Body of pancreas (tissue), 4 donors: ENCODE measurements around the gene ADGRV1. TPM values are rescaled to one million over a fixed set of nuclear protein-coding genes. Genes with fewer than 3 reads are reported as not detected.
"Not testable (repeated sequence)": the region's sequence is repeated elsewhere in the genome, so short reads cannot be mapped to it uniquely, and the experiment has no call there.

ENCODE experiments used
- ATAC-seq: fragments of 150-250 bp; one replicate; pipeline ENCODE4 v1.9.1; 2016
- DNase-seq, 4 donors: peaks; one replicate each; pipeline ENCODE4 v3.0.0-alpha.2; 2019
- H3K27ac ChIP-seq, 4 donors: fragments of 200-600 bp; sonication (generic); 1 replicate in 3 of 4; 2 replicates in 1 of 4; pipeline versions ENCODE4 v1.5.1 to v1.6.1; 2016 to 2019; ENCODE audit warnings: mild to moderate bottlenecking in 1 of 4, mixed read lengths in 1 of 4, moderate library complexity in 1 of 4
- H3K27me3 ChIP-seq, 2 donors: fragments of 200-600 bp; sonication (generic); one replicate each; pipeline ENCODE4 v1.6.0; 2016; ENCODE audit warnings: mild to moderate bottlenecking in 1 of 2
- H3K36me3 ChIP-seq, 2 donors: fragments of 200-600 bp; sonication (generic); replicated peaks in 1 of 2; 2 replicates each; pipeline ENCODE4 v1.5.1; 2016; ENCODE audit warnings: low read depth in 2 of 2; ENCODE audit not compliant: insufficient read depth in 1 of 2
- H3K4me1 ChIP-seq: fragments of 200-600 bp; sonication (generic); one replicate; pipeline ENCODE4 v1.6.0; 2016
- H3K4me3 ChIP-seq, 2 donors: fragments of 200-600 bp; sonication (generic); 1 replicate in 1 of 2; 2 replicates in 1 of 2; pipeline ENCODE4 v1.5.1; 2016 to 2019
- H3K9me3 ChIP-seq, 3 donors: fragments of 200-600 bp; sonication (generic); 1 replicate in 2 of 3; 2 replicates in 1 of 3; pipeline ENCODE4 v1.5.1; 2016
- CTCF ChIP-seq, 7 experiments: fragments of 450-650 bp in 4 of 7; fragments of 200-600 bp in 3 of 7; sonication (generic) in 3 of 7; IDR thresholded peaks; one replicate each; pipeline ENCODE4 v1.5.1; 2016 to 2019; ENCODE audit warnings: antibody characterized with exemption in 7 of 7
- POLR2A ChIP-seq, 3 donors: fragments of 450-650 bp; IDR thresholded peaks; one replicate each; pipeline ENCODE4 v1.6.1; 2016; ENCODE audit warnings: antibody characterized with exemption in 3 of 3, mild to moderate bottlenecking in 2 of 3
- WGBS, 2 donors: methylation state at CpG; one replicate each; pipeline ENCODE4 v1.1.5; 2017; 5-methylcytosine and 5-hydroxymethylcytosine counted together
- intact Hi-C: fragments of 100-400 bp; cut with DNase I; formaldehyde crosslinking; loops from one replicate; pipeline ENCODE4 v1.15.1; 2023
- total RNA-seq, 2 donors: library from RNA; depleted of rRNA; stranded (reverse); fragments of >200 nt; gene quantifications; one replicate each; pipeline ENCODE4 v1.1.0, GENCODE V29; 2016

The ADGRV1 gene
- total RNA-seq, 2 donors from 2014 or later, result 19.2 to 21.4 TPM

GRCh38 chr5:90682278-90682677 lies 123.7 kb downstream of the ADGRV1 start:
- Histone ChIP-seq H3K4me3 (no peak overlapping the region), H3K9me3 (no peaks in the 10 kb centered on the region), H3K4me1 (no peaks in the 10 kb centered on the region), H3K27me3 (no peaks in the 10 kb centered on the region), H3K27ac (no peak overlapping the region), H3K36me3 (no peaks in the 10 kb centered on the region)
- DNase-seq (no peak), ATAC-seq (no peak)
- WGBS, 2 donors, result 87 to 91% methylated on average over 2 of the region's 2 CpGs
- TF ChIP-seq POLR2A (IDR thresholded peaks at IDR 0.05), result no peak
- TF ChIP-seq CTCF (IDR thresholded peaks at IDR 0.05), result no peak
- intact Hi-C loops, result no loop called here

DNA sequence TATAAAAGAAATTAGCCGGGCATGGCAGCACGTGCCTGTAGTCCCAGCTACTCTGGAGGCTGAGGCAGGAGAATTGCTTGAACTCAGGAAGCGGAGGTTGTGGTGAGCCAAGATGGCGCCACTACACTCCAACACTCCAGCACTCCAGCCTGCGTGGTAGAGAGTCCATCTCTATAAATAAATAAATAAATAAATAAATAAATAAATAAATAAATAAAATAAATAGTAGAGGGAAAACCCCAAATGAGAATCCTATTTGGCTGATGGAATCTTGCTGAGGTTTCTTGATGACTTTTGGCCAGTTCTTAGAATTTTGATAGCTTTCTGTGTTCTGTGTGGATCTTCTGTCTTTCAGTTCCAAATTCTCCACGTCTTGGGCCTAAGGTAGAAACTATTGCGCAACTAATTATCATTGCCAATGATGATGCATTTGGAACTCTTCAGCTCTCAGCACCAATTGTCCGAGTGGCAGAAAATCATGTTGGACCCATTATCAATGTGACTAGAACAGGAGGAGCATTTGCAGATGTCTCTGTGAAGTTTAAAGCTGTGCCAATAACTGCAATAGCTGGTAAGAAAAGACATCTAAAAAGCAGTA lies 126.9 kb downstream of the ADGRV1 start:
- WGBS, 2 donors, result 95% methylated on average over 8 of the region's 8 CpGs
- no peak overlapping the region for H3K27ac ChIP-seq
- DNase-seq (no peak), ATAC-seq (no peak)
- no peaks in the 10 kb centered on the region for H3K36me3 ChIP-seq
- H3K4me1 ChIP-seq, result no peaks in the 10 kb centered on the region
- TF ChIP-seq POLR2A (IDR thresholded peaks at IDR 0.05), result no peak
- no peak for TF ChIP-seq CTCF (IDR thresholded peaks at IDR 0.05)
- no peaks in the 10 kb centered on the region for H3K9me3 ChIP-seq
- no peaks in the 10 kb centered on the region for H3K27me3 ChIP-seq
- H3K4me3 ChIP-seq, result no peak overlapping the region
- intact Hi-C loops, result no loop called here

DNA sequence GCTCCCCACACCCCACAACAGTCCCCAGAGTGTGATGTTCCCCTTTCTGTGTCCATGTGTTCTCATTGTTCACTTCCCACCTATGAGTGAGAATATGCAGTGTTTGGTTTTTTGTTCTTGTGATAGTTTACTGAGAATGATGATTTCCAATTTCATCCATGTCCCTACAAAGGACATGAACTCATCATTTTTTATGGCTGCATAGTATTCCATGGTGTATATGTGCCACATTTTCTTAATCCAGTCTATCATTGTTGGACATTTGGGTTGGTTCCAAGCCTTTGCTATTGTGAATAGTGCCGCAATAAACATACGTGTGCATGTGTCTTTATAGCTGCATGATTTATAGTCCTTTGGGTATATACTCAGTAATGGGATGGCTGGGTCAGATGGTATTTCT lies 127.8 kb downstream of the ADGRV1 start:
- H3K36me3 ChIP-seq, H3K27me3 ChIP-seq, H3K9me3 ChIP-seq, H3K4me1 ChIP-seq, DNase-seq, H3K4me3 ChIP-seq, intact Hi-C loops, ATAC-seq, H3K27ac ChIP-seq: not testable (repeated sequence)
- WGBS, 2 donors, result 82 to 100% methylated on average over 2 of the region's 2 CpGs

DNA sequence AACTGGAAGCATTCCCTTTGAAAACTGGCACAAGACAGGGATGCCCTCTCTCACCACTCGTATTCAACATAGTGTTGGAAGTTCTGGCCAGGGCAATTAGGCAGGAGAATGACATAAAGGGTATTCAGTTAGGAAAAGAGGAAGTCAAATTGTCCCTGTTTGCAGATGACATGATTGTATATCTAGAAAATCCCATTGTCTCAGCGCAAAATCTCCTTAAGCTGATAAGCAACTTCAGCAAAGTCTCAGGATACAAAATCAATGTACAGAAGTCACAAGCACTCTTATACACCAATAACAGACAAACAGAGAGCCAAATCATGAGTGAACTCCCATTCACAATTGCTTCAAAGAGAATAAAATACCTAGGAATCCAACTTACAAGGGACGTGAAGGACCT lies 128.9 kb downstream of the ADGRV1 start:
- 88% methylated on average over 2 to 3 of the region's 3 CpGs for WGBS, 2 donors
- not testable (repeated sequence) for H3K36me3 ChIP-seq

GRCh38 chr5:90689064-90689463 lies 130.5 kb downstream of the ADGRV1 start:
- 82 to 86% methylated on average over 2 of the region's 2 CpGs for WGBS, 2 donors
- no peaks in the 10 kb centered on the region for H3K36me3 ChIP-seq

More for the DNA sequence above, 128.9 kb downstream of the ADGRV1 start:
- H3K27me3 ChIP-seq, H3K4me3 ChIP-seq, H3K4me1 ChIP-seq, intact Hi-C loops, H3K9me3 ChIP-seq, H3K27ac ChIP-seq, ATAC-seq, DNase-seq: not testable (repeated sequence)

More at GRCh38 chr5:90689064-90689463, 130.5 kb downstream of the ADGRV1 start:
- ATAC-seq (no peak), DNase-seq (no peak)
- no peaks in the 10 kb centered on the region for H3K4me1 ChIP-seq
- intact Hi-C loops, result no loop called here
- H3K27me3 ChIP-seq, result no peaks in the 10 kb centered on the region
- H3K4me3 ChIP-seq, result no peak overlapping the region
- no peaks in the 10 kb centered on the region for H3K9me3 ChIP-seq
- TF ChIP-seq CTCF (IDR thresholded peaks at IDR 0.05), result no peak
- TF ChIP-seq POLR2A (IDR thresholded peaks at IDR 0.05), result no peak
- H3K27ac ChIP-seq, result no peak overlapping the region
